Thyroid gland (tissue), 4 donors: ENCODE data around the gene OIP5. TPM values are rescaled to one million over a fixed set of nuclear protein-coding genes. Genes with fewer than 3 reads are reported as not detected.

Source experiments
- DNase-seq, 2 donors: peaks; one replicate each; pipeline ENCODE4 v3.0.0-alpha.2; 2019
- H3K27ac ChIP-seq, 3 donors: fragments of 200-600 bp; sonication (generic); 1 replicate in 2 of 3; 2 replicates in 1 of 3; pipeline ENCODE4 v1.5.1; 2016 to 2019; ENCODE audit warnings: mild to moderate bottlenecking in 1 of 3, moderate library complexity in 1 of 3
- H3K27me3 ChIP-seq: fragments of 200-600 bp; sonication (generic); one replicate; pipeline ENCODE4 v1.5.1; 2019
- H3K36me3 ChIP-seq, 2 donors: fragments of 200-600 bp; sonication (generic); one replicate each; pipeline ENCODE4 v1.5.1; 2016 to 2019
- H3K4me1 ChIP-seq, 2 donors: fragments of 200-600 bp; sonication (generic); one replicate each; pipeline ENCODE4 v1.5.1; 2017 to 2019
- H3K4me3 ChIP-seq, 3 donors: fragments of 200-600 bp; sonication (generic); replicated peaks in 1 of 3; 1 replicate in 2 of 3; 2 replicates in 1 of 3; pipeline ENCODE4 v1.5.1; 2016; ENCODE audit warnings: mild to moderate bottlenecking in 1 of 3
- H3K9me3 ChIP-seq: fragments of 200-600 bp; sonication (generic); one replicate; pipeline ENCODE4 v1.5.1; 2017
- CTCF ChIP-seq, 6 experiments: fragments of 200-600 bp in 3 of 6; fragments of 450-650 bp in 3 of 6; sonication (generic) in 3 of 6; IDR thresholded peaks; one replicate each; pipeline ENCODE4 v1.5.1; 2016 to 2019; ENCODE audit warnings: antibody characterized with exemption in 6 of 6, mild to moderate bottlenecking in 2 of 6, inconsistent platforms in 1 of 6, moderate library complexity in 1 of 6
- POLR2A ChIP-seq, 2 donors: fragments of 450-650 bp; IDR thresholded peaks; one replicate each; pipeline ENCODE4 v1.6.1; 2017; ENCODE audit warnings: antibody characterized with exemption in 2 of 2, mild to moderate bottlenecking in 2 of 2, moderate library complexity in 1 of 2
- WGBS, 2 donors: methylation state at CpG; one replicate each; pipeline ENCODE4 v1.1.5; 2017; 5-methylcytosine and 5-hydroxymethylcytosine counted together
- intact Hi-C: fragments of 100-400 bp; cut with DNase I; formaldehyde crosslinking; loops from one replicate; pipeline ENCODE4 v1.15.1; 2023
- total RNA-seq, 4 donors: library from RNA; depleted of rRNA; stranded (reverse); fragments of >200 nt; gene quantifications; one replicate each; pipeline ENCODE4 v1.2.3, GENCODE V29; 2016

Gene OIP5
- total RNA-seq, 4 donors from 2014 or later = 0.78 to 1.6 TPM; not detected in 2

GRCh38 chr15:41292521-41292920 lies 39.9 kb downstream of the OIP5 start:
- DNase-seq = no peak
- no peak overlapping the region for H3K4me3 ChIP-seq
- no peaks in the 10 kb centered on the region for H3K27me3 ChIP-seq
- H3K9me3 ChIP-seq = no peaks in the 10 kb centered on the region
- H3K4me1 ChIP-seq = no peaks in the 10 kb centered on the region
- H3K36me3 ChIP-seq = peaks cover 4 to 19% of the 10 kb centered on the region in 2 donors
- H3K27ac ChIP-seq = no peak overlapping the region
- no peak for TF ChIP-seq POLR2A (IDR thresholded peaks at IDR 0.05)
- TF ChIP-seq CTCF (IDR thresholded peaks at IDR 0.05) = no peak
- 77 to 80% methylated on average over 1 of the region's 1 CpG for WGBS, 2 donors
- intact Hi-C loops = no loop called here

GRCh38 chr15:41291065-41291631 lies 41.2 kb downstream of the OIP5 start:
- intact Hi-C loops = no loop called here
- H3K4me3 ChIP-seq = no peak overlapping the region
- TF ChIP-seq POLR2A (IDR thresholded peaks at IDR 0.05) = no peak
- no peak for TF ChIP-seq CTCF (IDR thresholded peaks at IDR 0.05)
- peaks cover 0 to under 1% of the 10 kb centered on the region in 2 donors for H3K4me1 ChIP-seq
- no peak for DNase-seq
- 86 to 90% methylated on average over 9 of the region's 9 CpGs for WGBS, 2 donors
- H3K9me3 ChIP-seq = no peaks in the 10 kb centered on the region
- H3K36me3 ChIP-seq = peaks cover 12 to 28% of the 10 kb centered on the region in 2 donors
- H3K27me3 ChIP-seq = no peaks in the 10 kb centered on the region
- H3K27ac ChIP-seq = no peak overlapping the region

GRCh38 chr15:41289953-41290352 lies 42.4 kb downstream of the OIP5 start:
- Histone ChIP-seq H3K4me3 (no peak overlapping the region), H3K27me3 (no peaks in the 10 kb centered on the region), H3K27ac (no peak overlapping the region), H3K4me1 (peaks cover 6 to 12% of the 10 kb centered on the region in 2 donors), H3K36me3 (peaks cover 19 to 29% of the 10 kb centered on the region in 2 donors), H3K9me3 (no peaks in the 10 kb centered on the region)
- DNase-seq = no peak
- TF ChIP-seq POLR2A (IDR thresholded peaks at IDR 0.05) = no peak
- intact Hi-C loops = loop anchor here (5.0 to 10.0 kb wide), 2 partner anchors 42 to 55 kb away; partner anchors contain the start of genes CHP1, EXD1, NUSAP1 and OIP5
- WGBS, 2 donors = 91 to 99% methylated on average over 2 of the region's 2 CpGs

GRCh38 chr15:41288464-41288863 lies 43.9 kb downstream of the OIP5 start:
- Histone ChIP-seq H3K27me3 (no peaks in the 10 kb centered on the region), H3K27ac (no peak overlapping the region), H3K9me3 (no peaks in the 10 kb centered on the region), H3K36me3 (peaks cover 19 to 29% of the 10 kb centered on the region in 2 donors), H3K4me1 (peaks cover 6 to 12% of the 10 kb centered on the region in 2 donors), H3K4me3 (no peak overlapping the region)
- WGBS, 2 donors = 92 to 100% methylated on average over 1 of the region's 1 CpG
- TF ChIP-seq CTCF (IDR thresholded peaks at IDR 0.05) (no peak), POLR2A (IDR thresholded peaks at IDR 0.05) (no peak)
- intact Hi-C loops = loop anchor here (5.0 to 10.0 kb wide), 2 partner anchors 44 to 54 kb away; partner anchors contain the start of genes CHP1, EXD1, NUSAP1 and OIP5
- DNase-seq = no peak

GRCh38 chr15:41286665-41287333 lies 45.6 kb downstream of the OIP5 start:
- Histone ChIP-seq H3K4me3 (no peak overlapping the region), H3K27ac (no peak overlapping the region), H3K9me3 (no peaks in the 10 kb centered on the region), H3K36me3 (peaks cover 19 to 29% of the 10 kb centered on the region in 2 donors), H3K27me3 (no peaks in the 10 kb centered on the region), H3K4me1 (peaks cover 6 to 12% of the 10 kb centered on the region in 2 donors)
- DNase-seq = no peak
- TF ChIP-seq CTCF (IDR thresholded peaks at IDR 0.05) = no peak
- TF ChIP-seq POLR2A (IDR thresholded peaks at IDR 0.05) = no peak
- intact Hi-C loops = loop anchor here (5.0 to 10.0 kb wide), 2 partner anchors 46 to 52 kb away; partner anchors contain the start of genes CHP1, EXD1, NUSAP1 and OIP5
- 98% methylated on average over 6 of the region's 6 CpGs for WGBS, 2 donors
